Renal cortex interstitium (tissue), 11 donors: ENCODE measurements around the gene LRGUK. TPM values are rescaled to one million over a fixed set of nuclear protein-coding genes. Genes with fewer than 3 reads are reported as not detected.
A peak's percentile ranks its signal among the peaks of the same experiment; 100 is the strongest.
"Not testable (repeated sequence)": the region's sequence is repeated elsewhere in the genome, so short reads cannot be mapped to it uniquely, and the experiment has no call there.

Experiments
- DNase-seq, 11 donors: peaks; one replicate each; pipeline ENCODE4 v3.0.0-alpha.2; 2013; ENCODE audit warnings: low read depth in 9 of 11, low spot score in 4 of 11; ENCODE audit errors: extremely low read depth in 1 of 11
- polyA plus RNA-seq, 3 donors: library from polyadenylated mRNA; unstranded; fragments of 120-200 nt; gene quantifications; one replicate each; pipeline ENCODE4 v1.2.1, GENCODE V29; 2013; ENCODE audit not compliant: insufficient read length in 3 of 3

LRGUK gene
- polyA plus RNA-seq, 3 donors = 1.2 to 4.2 (median 1.6) TPM

DNA sequence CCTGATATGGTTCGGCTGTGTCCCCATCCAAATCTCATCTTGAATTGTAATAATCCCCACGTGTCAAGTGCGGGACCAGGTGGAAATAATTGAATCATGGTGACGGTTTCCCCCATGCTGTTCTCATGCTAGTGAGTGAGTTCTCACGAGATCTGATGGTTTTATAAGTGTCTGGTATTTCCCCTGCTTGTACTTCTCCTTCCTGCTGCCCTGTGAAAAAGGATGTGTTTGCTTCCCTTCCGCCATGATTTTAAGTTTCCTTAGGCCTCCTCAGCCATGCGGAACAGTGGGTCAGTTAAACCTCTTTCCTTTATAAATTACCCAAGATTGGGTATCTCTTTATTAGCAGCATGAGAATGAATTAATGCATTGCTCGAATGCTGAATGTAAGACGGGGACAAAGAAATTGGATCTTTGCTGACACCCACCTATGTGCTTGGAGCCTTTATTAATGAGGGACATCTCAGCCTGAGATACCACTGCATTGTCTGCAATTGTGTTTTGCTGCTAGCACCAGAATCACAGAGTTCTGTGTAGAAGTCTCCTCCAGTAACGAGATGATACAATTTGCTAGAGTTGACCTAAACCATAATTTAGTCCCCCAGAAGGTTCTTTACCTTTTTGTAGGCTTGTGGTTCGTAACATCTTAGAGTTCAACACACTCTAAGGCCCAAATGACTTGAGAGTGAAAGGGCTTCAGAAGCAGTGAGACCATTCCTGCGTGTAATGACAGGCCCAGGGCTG, 160.9 kb downstream of the LRGUK start:
- no peak for DNase-seq

DNA sequence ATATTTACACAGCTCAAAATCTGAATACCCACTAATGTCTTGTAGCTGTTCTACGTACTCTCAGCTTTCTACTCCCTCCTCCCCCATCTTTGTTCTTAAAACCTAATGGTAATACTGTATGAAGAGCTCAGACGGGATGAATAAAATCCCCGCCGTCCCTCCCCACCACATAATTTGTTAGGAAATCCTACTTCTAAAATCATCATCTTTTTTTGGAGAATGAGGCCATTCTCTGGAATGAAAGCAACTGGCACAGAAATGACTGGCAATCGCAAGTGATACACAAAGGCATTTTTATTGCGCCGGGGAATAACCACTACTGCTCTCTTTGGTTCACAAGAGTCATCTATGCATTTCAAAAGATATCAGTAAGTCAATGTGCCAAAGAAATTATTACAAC, 162.3 kb downstream of the LRGUK start:
- DNase-seq = no peak

DNA sequence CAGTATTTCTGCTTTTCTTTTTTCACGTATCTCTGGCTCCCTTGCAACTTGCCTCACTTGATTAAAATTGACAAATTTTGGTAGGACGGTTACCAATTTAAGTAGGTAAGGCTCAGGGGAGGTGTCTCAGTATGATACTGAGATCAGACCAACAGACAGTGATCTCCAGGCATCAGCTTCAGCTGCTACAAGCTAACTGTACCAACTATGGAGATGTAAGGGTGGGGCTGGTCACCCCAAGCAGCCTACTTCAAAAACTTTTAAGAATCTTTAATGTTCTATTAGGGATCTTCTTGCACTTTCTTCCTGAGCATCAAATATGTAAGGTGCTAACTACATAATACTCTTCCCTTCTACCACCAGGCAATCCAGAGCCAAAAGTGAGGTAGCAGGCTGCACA, 162.7 kb downstream of the LRGUK start:
- DNase-seq = no peak

DNA sequence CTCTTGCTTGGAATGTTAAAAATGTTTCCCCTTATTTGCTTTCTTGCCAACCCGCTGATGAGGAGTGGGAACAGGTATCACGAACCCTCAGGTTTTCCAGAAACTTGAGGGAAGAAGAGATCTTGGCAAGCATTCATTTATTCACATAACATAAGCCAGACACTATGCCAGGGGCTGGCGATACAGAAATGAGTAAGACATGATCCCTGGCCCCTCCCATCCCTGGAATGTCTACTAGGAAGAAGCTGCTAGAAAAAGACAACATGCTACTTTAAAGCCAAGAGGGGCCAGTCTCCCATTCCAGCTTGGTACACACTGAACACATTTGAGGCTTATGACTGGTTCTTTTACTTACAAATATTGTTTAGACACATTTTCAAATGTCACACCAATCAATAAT, 163.1 kb downstream of the LRGUK start:
- no peak for DNase-seq

DNA sequence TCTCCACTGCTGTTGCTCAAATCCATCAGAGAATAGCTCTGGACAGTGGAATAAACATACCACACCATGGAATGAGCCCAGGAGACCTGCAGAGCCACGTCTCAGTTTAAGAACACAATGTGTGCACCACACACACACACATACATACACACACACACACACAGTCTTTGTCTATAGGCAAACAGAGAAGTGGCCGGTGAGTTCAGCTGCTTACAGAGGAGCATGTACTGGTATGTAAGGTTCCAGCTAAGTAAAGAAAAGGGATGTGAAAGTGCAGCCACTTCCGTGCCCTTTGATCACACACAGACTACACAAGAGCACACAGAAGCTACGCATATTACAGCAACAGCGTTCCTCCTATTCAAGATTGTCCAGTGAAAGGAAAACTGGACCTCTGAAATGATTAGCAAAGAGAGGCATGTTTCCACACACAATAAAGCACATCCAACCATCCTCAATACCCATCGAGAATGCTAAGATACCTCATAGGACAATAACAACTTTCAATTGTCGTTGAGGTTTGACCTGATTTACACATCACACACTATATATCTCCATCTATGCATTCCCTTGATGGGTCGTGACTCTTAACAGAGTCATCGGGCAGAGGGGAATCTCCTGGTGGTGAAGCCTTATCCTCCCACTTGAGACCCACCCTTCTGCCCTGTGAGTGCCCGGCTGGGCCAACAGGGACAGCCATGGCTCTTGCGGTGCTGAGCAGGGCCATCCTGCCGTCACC, 166.0 kb downstream of the LRGUK start:
- DNase-seq = no peak

DNA sequence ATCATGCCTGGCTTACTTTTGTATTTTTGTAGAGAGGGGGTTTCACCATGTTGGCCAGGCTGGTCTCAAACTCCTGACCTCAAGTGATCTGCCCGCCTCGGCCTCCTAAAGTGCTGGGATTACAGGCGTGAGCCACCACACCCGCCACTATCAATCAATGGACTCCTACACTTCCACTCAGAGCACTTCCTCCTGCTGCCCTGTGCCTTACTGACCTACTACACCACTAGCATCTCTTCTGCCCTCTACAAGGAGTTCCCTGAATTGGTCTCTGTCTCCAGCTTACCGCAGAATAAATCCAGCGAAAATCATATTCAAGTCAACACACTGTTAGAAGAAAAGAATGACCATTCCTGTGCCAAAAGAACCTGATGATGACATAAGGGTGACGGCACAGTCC, 168.8 kb downstream of the LRGUK start:
- DNase-seq = not testable (repeated sequence)

DNA sequence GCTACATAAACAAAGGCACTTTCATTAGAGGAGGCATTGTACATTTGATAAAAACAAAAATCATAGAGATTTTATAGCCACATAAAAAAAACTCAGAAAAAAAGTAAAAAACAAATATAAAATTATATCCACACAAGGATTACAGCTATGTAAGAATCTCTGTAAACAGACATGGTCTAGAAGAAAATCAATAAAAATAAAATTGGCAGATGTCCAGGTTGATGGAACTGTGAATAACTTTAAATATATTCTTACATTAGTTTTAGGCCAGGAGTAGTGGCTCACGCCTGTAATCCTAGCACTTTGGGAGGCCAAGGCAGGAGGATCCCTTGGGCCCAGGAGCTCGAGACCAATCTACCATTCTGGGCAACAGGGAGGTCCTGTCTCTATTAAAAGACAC, 170.3 kb downstream of the LRGUK start:
- DNase-seq = no peak

DNA sequence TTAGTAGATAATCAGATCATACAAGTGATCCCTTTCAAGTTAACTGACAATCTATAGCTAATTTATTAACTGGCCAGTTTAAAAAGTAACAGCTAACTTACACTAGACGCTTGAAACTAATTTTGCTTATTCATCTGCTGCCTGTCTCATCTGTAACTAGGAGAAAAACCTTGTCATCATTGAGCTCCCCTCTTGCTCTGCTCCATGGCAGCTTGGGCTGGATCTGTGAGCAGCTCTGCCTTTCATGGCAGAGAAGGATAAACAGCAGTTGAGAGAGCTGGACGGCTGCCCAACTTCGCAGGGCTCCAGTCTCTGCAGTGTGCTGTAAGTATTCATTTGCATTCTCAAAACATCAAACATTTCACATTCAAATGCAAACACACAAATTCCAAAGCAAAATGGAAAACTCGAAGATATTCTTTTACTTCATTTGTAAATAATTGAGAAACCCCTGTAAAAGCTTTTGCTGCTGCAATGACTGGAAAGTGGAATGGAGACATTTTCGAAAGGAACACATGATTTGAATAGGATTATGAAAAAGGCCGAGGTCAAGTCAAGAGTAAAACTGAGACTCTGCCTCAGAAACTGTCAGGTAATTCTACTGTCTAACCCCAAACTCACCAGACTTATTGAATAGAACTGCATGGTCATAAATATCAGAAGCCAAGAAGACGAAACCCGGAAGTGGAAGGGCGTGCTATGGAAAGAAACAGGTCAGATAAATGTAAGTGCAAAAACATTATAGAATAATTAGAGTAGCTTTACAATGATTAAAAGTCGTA, 172.0 kb downstream of the LRGUK start:
- DNase-seq = peak in 1 of 11 donors; percentile 24

DNA sequence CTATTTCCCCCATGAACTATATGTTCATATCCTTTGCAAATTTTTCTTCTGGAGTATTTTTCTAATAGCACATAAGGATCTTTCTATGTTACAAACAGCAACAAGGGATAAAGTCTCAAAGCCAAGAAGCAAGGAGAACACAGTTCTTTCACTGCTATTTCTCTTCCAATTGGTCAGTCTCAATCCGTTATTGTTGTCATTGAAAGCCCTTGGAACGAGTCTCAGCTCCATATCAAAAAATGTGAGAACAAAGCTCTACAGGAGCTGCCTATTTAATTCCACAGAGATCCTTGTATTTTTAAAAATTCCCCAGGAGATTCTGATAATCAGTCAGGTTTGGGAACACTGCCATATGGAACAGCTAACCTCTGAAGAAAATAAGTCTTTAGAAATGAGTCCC, 173.8 kb downstream of the LRGUK start:
- DNase-seq = no peak

DNA sequence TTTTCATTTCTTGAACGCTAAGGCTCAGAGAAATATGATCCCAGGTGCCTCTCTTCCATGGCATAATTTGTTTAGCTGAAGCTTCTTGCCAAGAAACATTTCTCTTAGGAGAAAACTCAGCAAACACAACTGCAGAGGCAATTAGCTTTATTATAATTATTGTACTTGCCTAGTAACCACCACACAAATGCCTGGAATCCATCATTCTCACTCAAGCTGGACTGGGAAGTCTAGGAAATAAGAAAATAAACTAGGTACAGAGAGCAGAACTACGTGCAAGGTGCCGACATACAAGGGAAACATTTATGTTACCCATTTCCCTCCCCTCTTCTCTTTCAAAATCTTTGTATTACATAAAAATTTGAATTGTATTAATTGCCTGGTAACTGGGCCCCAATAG, 174.5 kb downstream of the LRGUK start:
- no peak for DNase-seq

DNA sequence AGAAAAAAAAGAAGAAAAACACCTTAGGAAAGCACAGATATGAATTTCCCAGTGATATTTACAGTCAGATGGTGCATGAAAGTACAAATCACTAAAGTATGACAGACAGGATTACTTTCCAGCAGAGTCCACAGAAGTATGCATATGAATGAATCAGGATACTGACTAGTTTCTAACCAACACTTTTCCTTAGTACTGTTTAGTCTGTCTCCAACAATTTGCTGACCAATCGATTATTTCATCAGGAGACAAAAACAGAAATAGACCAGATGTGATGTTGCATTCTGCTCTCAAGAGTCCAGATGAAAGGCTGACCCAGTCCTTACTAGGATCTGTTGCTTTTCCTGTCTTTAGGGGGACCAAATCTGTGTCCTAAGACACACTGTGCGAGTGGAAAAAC, 175.0 kb downstream of the LRGUK start:
- DNase-seq = no peak

DNA sequence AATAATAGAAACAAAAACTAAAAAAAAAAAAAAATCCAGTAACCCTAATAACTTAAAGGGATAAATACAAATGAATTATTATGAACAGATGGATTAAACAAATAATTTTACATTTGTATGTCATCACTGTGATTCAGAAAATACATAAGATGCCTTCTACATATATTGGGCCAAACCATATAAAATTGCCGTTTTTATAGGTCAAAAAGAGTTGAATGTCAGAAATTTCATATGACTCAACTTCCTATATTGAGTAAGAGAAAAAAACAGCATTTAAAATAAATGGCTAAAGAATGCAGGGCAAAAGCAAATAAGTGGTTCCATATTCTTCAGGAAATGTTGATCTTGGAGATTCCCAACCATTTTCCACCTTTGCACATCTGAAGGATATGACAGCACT, 180.2 kb downstream of the LRGUK start:
- no peak for DNase-seq

DNA sequence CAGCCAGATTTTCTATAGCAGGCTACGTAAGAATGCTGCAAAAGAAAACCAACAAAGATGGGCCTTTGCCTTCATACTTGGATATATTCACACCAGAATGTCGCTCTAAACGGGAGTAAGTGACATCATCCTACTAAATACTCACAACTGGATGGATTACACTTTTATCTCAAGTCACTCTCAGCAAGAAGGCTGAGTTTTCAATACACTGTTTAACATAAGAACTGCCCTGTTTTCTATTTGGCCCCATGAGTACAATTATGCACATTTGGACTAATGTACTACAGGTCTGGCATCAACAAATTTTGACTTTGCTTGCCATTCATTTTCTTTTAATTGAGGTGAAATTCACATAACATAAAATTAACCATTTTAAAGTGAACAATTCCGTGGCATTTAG, 181.4 kb downstream of the LRGUK start:
- no peak for DNase-seq

DNA sequence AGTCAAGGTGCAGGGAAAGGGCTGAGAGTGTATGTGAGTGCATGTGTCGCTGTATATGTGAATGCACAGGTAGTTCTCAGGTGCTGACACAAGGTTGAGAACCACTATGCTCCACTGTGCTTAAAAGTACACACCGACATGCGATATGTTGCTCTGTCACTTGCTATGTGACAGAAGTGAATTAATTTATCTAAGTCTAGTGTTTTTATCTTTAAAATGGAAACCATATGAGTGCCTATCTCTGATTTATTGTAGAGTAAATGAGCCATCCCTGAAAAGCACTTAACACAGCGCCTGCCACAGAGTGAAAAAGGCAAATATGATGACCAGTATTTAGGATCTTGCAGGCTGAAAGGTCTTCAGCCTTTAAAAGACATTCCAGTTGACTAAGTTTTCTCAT, 184.7 kb downstream of the LRGUK start:
- DNase-seq = no peak

DNA sequence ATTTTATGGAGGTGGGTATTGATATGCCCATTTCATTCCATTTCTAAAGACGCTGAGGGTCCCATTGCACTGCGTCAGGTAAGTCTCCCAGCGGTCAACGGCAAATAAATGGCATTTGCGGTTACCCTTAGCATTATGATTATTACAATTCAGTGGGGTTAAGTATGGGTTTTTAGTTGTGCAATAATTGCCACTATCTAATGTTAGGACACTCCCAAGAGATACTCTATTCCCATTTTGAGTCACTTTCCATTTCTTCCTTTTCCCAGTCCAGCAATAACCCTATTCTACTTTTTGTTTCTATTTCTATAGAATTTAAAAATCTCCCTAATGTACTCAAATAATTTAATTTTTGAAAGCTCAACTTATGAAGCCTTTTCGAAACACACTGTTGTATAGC, 185.6 kb downstream of the LRGUK start:
- no peak for DNase-seq

DNA sequence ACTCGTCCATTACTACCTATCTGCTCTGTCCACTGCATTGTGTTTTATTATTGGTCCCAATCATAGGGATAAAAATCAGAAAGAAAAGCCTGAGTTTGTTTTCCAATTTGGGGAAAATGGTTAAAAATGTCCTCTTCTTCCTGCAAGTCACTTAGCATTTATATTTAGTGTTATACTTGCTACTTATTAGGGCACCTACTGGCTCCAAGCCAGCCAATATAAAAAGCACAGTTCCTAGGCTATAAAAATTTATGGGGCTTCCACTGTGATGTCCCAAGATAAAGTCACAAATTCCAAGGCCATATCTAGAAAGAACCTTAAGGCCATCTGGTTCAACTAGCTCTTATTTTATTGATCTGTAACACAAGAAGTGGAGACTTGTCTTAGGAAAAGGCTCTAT, 186.4 kb downstream of the LRGUK start:
- DNase-seq = no peak
